Measurements from ENCODE around the gene KIAA1671. TPM values are rescaled to one million over a fixed set of nuclear protein-coding genes. Genes with fewer than 3 reads are reported as not detected.

Gene KIAA1671
- polyA plus RNA-seq, 3 donors = 23.2 to 27.4 (median 25.9) TPM

DNA sequence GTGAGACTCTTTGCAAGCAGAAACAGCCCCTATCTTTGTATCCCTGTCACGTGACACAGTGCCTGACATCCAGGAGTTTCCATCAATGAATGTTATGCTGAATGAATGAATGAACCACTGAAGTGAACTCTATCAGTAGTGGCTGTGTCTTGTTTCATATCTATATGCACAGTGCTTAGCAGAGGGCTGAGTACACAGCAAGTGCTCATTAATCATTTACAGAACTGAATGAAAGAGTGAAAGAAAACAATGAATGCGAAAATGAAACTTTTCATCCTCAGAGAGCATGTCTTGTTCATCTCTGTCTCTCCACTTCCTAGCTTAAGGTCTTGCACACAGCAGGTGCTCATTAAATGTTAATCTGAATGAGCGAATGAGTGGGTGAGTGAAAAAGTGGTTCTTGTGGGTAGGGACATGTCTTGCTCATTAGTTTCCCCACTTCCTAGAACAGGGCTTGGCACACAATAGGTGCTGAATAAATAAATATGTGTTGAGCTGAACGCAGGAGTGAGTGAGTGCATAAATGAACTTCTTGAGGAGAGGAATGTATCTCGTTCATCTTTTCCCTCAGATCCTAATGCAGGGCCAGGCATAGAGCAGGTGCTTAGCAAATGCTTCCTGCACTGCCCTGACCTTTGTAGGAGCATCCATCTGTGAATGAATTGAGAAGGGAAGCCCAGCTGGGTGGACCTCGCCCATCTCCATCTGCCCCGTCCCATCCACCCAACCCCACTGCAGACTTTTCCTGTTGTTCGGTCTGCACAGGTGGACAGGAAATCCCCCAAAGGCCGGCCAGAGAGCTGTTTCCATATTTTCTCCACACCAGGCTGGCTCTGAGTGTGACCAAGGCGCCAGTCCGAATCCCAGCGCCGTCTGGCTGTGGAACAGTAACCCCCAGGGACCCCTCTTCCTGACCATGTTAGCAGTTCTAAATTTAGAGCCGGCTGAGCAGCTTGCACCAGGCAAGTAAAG lies 133.7 kb downstream of the KIAA1671 start:
- peak; percentile 28 for DNase-seq

DNA sequence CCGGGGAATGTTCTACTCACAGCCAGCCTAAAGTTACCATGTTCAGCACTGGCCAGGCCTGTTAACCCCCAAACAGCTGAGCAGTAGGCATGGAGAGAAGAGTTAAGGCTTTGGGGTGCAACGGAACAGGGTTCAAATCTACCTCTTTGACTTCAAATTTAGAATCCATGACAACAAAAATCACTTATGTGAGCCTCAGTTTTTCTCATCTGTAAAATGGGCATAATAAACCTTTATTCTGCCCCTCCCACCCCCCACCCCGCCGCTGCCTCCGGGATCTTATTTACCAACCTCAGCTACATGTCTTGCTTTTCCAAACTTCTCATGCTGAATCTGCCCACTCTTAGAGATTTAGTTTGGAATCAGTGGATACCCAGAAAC lies 134.4 kb downstream of the KIAA1671 start:
- DNase-seq = no peak

DNA sequence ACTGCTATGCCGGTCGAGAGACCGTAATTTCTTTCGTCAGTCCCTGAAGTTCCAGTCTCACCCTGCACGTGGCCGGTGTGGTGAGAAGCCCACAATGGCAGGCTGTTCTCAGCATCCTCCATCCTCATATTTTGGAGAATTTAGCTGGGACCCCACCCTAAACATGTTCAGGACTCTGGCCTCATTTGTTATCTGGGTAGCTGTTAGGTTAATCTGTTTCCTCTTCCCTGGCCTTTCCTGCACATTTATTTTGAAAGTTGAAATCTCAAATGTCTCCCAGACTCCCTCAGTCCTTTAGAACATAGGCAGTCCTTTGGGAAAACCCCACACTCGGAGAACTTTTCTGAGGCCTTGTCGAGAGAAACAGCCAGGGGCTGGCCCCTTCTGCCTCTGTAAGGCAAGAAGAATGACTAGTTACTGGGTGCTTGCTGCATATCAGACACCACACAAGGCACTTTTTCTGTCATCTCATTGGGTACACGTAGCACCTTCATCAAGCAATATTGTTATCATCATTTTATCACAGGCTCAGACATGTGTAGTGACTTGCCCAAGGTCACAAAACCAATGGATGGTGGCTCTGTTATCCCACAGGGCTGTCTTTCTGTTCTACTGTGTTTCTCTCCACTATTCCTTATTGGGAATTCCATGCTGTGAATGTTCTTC lies 137.8 kb downstream of the KIAA1671 start:
- no peak for DNase-seq

DNA sequence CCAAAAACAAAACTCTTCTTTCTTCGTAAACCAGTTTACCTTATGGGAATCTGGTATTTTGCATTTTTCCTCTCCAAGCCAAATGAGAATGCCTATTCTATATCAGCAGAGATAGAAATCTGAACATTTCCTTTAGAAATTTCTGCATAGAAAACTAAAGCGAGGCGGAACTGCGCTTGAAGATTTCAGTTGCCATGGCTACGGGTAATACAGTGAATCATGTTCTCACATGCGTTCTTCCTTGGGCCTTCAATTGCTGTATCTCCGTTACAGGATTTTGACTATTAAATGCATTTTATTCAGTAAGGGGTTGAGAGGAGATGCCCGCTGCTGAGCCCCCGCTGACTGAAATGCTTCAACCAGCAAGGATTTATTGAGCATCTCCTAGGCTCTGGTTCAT lies 138.9 kb downstream of the KIAA1671 start:
- DNase-seq = no peak

DNA sequence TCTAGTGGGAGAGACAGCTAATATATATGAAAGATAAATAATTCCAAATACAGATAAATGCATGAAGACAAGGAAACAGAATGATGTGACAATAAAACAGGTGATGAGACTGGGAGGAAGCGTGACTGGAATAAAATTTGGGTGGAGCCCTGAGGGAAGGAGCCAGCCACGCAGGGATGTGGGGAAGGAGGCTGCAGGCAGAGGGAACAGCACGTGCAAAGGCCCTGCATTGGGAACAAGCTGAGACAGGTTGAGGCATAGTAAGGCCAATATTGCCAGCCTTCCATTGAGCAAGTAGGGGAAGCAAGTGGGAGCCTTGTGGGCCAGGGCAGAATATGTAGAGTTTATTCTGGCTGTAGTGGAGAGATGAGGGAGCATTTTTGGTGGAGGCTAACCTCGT lies 139.6 kb downstream of the KIAA1671 start:
- no peak for DNase-seq

DNA sequence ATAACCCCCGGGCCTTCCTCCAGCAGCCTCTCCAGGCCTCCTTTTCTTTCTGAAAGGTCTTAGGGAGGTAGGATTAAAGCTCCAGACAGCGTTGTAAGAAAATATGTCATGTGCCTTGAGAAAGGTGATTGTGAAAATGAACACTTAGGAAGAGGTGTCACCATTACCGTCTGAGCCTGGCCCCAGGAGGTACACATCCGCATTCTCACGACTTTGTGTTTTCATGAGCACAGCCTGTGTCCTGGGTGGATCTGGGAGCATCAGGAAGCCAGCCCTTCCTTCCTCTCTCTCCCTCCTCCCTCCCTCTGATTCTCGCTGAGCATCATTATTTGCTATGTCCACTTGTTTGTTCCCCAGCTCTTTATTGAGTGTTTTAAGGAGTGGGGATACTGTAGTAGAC lies 142.1 kb downstream of the KIAA1671 start:
- no peak for DNase-seq

DNA sequence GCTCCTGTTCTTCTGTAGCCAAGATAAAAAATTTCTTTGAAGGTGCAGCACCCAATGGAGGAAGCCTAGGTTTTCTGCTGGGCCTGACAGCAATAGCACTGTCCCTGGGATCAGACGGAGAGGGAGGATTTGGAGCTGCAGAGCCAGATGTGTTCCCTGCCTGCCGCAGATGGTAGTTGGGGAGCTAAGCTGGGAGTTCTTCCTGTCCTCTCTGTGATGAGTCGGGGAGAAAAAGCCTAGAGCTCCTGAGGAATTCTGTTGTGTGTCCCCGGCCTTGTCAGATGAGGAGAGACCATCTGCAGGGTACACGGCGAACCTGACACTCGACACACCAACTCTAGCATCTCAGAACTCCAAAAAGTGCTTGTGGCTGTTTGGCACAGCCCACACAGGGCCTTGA lies 143.4 kb downstream of the KIAA1671 start:
- DNase-seq = no peak

DNA sequence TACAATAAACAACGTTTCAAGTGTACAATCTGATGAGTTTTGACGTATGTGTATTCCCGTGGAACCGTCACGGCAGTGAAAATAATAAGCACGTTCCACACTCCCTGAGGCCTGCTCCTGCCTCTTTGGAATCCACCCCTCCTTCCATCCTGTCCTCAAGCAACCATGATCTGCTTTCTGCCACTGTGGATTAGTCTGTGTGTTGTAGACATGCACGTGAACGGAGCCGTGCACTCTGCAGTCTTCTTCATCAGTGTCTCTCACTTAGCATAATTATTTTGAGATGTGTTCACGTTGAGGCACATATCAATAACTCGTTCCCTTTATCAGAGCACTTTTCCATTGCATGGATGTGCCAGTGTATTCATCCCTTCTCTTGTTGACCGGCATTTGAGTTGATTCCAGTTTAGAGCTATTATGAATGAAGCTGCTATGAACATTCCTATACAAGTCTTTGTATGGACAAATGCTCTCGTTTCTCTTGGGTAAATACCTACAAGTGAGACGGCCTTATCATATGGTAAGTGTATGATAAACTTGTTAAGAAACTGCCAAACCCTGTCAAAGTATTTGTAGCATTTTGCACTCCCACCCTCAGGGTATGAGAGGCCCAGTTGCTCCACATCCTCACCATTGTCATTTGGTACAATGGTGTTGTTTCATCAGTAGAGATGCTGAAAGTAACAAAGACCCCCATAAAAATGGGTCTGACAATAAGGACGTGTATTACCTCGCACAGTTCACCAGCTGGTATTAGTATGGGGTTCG lies 144.3 kb downstream of the KIAA1671 start:
- no peak for DNase-seq

DNA sequence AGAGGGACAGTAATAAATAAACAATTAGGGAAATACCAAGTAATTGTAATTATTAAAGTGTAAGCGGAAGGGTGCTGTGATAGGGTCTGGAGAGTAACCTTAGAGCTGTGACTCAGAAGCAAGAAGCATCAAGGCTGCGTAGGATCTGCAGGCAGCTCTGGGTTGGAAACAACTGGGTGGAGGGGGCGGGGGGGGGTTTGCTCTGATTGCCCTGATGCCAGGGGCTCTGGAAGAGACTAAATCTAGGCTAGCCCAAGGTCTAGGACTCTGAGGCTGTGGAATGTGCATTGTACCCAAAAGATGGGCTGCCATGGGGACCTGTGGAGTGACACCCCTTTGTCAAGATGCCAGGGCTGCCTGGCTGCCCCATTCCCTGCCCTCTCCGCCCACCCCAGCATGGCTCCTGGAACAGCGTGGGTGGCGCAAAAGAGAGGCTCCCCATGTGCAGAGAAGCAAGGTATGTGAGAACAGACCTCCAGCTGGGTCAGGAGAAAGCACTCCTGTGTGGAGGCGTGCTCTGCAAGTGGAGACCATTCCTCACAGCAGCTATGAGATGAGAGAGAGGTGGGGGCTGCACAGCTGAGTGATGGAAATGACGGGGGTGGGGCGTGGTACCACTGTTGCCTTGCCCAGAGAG lies 146.0 kb downstream of the KIAA1671 start:
- DNase-seq = no peak

DNA sequence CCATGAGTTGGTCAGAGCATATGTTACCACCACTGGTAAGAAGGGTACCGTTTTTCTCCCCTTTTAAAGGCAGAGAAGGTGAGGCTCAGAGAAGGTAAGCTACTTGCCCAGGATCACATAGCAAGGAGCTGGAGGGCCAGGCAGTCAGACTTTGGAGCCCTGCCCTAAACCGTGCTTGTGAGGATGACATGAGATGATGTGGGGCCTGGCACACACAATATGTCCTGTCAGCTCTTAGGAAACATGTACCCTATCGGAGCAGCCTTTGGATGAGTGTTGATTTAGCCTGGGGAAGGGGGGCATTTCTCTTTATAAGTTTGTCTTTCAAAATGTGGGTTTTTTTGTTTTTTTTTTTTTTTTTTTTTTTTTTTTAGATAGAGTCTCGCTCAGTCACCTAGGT lies 146.7 kb downstream of the KIAA1671 start:
- DNase-seq = no peak

DNA sequence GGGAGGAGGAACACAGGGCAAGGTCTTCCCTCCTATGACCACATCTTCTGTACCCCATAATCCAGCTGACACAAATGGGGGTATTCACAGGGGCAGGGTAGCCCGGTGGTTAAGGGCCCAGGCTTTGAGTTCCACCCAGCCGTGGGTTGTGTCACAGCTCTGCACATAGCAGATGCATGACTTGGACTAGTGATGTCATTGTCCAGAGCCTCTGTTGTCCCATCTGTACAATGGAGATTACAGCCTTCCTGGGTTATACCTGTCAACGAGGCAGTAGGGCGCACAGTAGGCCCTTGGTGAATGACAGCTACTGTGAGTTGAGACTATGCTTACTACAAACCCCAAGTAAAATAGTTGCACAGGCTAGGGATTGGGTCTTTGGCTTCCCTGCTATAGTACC lies 147.9 kb downstream of the KIAA1671 start:
- DNase-seq = no peak

DNA sequence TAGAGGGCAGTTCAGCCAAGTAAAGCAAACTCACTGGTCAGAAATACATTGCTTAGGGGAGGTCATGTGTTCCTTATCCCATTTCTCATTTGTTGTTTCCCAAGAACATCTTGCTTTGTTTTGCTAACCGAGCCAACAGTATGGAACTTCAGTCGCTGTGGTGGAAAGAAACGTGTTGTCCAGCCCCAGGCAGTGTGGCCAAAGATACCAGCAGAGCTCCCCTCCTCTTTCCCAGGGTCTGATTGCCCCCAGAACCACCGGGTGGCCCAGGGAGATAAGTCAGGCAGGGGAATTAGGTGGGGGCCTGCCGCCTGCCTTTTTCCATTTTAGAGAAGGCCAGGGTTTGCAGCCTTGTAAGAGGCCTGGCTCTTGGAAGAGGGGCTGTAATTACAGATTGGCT lies 148.4 kb downstream of the KIAA1671 start:
- DNase-seq = no peak

DNA sequence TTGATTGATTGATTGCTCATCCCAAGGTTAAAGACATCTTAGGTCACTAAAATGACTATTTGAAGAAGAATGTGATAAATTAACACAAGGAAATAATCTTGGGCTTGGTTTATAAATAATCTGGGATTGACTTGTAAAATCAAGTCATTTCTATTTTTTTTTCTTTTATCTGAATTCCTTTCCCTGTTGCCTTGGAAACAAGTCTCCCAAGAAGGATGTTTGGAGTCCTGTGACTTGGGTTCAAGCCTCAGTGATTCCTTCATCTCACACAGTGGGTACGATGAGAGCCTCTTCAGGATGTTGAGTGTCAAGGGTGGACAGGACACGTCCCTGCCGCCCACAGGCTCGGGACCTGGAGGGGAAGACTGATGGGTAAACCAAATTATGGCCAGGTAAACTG lies 149.0 kb downstream of the KIAA1671 start:
- no peak for DNase-seq

DNA sequence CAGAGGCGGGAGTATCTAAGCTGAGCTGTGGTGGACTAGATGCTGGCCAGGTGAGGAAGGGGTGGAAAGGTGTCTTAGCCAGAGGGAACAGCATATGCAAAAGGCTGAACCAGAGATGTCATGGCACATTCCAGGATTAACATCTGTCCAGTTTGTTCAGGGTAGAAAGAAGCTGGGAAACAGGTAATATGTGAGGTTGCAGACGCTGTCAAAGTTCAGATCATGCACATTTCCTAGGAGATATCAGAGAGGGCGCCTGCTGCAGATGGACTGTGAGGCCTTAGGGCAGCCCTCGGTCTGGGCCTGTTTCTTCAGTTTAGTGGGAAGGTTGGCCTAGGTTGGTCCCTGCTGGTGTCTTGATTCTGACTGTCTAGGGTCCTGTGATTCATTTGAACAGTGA lies 149.5 kb downstream of the KIAA1671 start:
- no peak for DNase-seq

DNA sequence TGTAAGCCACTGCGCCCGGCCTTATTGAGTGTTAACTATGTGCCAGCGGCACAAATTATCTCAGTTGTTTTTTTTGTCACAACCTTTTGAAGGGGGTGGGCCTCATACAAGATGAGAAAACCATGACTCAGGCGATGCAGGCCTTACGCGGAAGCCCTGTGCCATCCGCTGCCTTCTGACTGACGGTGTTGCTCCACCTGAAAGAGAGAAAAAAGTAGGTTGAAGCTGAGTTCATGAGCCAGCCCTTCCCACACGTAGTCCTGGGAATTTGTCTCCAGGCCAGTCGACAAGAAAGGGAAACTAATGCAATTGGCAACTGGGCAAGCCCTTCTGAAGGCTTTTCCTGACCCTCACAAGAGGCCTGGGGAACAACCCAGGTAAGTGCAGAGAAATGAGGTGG lies 150.2 kb downstream of the KIAA1671 start:
- DNase-seq = no peak

DNA sequence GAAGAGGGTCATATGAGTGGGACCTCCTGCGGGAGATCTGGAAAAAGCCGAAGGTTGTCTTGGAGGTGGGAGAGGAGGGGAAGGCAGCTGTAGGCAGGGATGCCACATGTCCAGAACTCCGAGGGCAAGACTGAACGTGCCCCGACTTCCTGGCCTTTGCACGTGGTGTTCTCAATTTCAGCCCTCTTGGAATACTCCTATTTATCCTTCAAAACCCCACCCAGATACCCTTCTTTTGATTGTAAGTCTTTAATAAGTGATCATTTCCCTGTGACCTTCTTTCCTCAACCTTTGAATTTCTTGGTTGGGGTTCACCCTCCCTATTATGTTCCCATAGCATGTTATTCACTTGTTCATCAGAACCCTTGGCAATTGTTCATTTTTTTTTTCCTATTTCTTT lies 151.9 kb downstream of the KIAA1671 start:
- DNase-seq = no peak

DNA sequence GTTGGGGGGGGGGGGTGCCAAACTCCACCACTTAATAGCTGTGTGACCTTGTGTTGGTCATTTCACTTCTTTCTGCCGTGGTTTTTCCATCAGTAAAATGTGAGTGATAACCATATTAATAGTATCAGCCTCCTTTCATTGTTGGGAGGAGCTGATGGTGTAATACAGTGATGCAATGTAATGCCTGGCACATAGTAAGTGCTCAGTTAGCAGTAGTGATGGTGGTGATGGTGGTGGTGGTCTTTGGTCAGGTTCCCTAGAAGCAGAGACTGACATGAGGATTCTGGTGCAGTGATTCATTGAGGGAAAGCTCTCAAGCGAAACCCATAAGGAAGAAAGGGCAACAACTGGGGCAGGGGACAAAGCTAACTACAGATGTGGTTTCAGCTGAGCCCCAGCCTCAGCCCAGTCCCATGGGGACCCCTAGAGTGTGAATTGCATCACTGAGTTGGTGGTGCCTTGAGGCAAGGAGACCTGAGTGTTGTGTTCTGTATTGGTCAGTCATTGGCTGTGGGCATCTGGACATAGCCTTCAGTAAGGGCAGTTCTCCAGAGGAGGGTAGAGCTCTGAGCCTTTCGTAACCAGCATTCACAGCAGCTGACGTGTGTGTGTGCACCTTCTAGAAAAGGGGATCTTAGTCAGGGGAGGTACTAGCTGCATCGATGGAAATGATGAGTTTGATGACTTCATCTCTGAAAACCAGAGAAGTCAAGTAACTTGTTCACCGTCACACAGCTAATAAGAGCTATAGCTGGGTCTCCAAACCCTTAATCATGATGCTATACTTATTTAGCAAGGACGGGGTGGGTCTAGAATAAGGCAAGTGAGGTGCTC lies 153.5 kb downstream of the KIAA1671 start:
- DNase-seq = no peak

DNA sequence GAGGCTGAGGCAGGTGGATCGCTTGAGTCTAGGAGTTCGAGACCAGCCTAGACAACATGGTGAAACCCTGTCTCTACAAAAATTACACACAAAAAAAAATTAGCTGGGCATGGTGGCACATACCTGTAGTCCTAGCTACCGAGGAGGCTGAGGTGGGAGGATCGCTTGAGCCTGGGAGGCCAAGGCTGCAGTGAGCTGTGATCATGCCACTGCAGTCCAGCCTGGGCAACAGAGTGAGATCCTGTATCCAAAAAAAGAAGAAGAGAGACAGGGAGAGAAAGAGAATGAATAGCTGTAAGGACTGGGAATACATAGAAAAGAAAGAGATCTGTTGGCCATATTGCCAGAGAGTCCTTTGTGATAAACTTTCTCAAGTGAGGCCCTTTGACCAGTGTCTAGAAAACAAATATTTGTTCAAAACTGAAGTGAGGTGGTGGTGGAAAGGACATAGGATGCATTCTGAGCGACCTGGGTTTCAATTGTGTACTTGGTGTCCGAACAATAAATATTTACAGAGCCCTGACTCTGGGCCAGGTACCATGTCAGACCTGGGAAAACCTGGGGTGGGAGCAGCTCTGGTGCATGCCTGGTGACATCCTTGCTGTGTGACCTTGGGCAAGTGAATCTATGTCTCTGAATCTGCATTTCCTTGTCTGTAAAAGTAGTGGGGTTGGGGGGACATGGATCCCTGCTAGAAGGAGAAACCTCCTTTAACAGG lies 157.5 kb downstream of the KIAA1671 start:
- DNase-seq = no peak

DNA sequence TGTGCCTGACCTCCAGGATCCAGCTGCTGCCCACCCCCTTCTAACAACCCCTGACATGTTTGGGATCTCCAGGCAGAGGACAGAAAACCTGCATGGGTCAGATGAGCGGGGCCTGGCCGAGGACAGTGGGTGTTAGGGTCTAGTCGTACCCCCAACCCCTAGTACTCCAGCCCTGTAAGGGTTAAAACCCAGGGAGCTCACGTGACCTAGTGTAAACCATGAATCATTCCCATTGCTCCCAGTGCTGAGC lies 158.0 kb downstream of the KIAA1671 start:
- DNase-seq = no peak

DNA sequence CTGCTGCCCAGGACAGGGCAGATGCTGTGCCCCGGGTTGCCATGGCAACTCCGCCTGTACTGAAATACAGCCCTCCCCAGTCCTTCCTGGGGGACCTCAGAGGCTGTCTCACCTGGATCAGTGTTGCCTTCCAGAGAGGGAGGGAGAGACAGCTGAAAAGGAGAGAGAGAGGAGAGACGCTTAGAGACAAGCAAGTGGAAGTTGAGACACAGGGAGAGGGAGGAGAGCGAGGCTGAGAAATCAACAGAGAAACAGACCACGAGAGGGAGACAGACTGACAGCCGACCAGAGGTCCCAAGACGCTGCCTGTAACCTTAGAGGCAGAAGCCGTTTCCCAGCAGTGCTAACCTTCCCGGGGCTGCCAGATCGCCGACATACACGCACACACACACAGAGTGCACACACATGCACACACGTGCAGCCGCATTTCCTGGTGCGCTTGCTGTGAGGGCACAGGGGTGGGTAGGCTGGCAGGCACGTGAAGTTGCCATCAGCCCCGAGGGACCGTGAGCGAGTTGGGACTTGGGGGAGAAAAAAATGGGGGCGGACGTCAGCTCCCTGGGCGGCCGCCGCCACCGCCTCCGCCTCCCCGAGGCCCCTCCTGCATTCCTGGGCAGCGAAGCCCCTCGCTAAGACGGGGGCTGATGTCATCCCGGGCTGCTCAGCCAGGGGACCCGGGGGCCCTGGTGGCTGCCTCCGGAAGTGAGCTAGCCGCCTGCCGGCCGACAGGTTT lies 158.5 kb downstream of the KIAA1671 start:
- peak; percentile 87 for DNase-seq

All from renal pelvis (tissue), 4 donors.